ENCODE measurements around the gene TRIM31.

DNA sequence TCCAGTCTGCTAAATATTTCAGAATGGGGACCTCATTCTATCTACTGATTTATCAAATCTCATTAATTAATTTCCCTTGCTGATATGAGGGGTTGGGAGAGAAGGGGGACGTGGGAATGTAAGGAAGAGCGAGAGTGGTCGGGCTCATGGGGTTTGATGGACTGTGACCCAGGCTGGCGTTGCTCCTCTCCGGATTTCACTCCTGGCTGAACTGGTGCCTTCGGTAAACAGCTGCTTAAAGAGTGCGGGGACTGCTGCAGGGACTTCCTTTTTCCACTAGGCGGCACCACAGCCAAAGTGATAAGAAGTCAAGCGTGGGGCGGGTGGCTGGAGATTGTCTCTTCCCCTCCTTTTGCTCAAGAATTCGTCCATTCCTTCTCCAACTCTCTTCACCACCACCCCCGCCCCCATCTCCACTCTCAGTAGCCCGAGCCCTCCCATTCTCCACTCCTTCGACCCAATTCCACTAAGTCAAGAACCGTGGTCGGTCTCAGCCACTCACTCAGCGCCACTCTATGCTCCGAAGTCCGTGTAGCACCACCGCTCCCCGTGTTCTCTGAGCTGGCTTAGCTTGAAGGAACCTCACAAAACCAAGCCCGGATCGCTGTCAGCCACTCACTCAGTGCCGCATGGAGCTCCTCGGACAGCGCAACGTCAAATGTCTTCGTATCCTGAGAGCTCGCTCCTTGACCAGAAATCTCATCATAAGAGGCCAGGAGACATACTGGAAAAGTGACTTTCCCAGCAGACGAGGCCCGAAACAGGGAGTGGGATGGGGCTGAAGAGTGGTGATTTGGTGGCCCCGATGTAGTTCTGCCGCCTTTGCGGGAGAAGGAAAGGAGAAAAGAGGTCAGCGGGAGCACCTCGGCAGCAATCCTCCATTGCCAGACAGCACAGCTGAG is 9.7 kb downstream of the TRIM31 start:
- TF ChIP-seq CTCF (IDR thresholded peaks at IDR 0.05) (peak; percentile 80 to 99 (median 92)), POLR2A (IDR thresholded peaks at IDR 0.05) (no peak)

All from thyroid gland (tissue), 4 donors.